HepG2 (cell line): ENCODE results near the gene HDGF. TPM values are rescaled to one million over a fixed set of nuclear protein-coding genes. Genes with fewer than 3 reads are reported as not detected.
A peak's percentile ranks its signal among the peaks of the same experiment; 100 is the strongest.

Experiments used
- CBFB ChIP-seq: sonication (generic); formaldehyde crosslinking; IDR thresholded peaks from 2 replicates; pipeline ENCODE4 v1.4.0; 2020; ENCODE audit warnings: missing genetic modification reagents
- E2F2 ChIP-seq: sonication (generic); formaldehyde crosslinking; IDR thresholded peaks from 2 replicates; pipeline ENCODE4 v1.4.0; 2020; ENCODE audit warnings: missing genetic modification reagents, borderline replicate concordance
- FOXO4 ChIP-seq: sonication (generic); formaldehyde crosslinking; conservative IDR thresholded peaks from 2 replicates; pipeline ENCODE4 v1.8.1; 2023; ENCODE audit warnings: missing genetic modification reagents
- GATAD2A ChIP-seq: IDR thresholded peaks from 2 replicates; pipeline ENCODE4 v1.6.1; 2016
- IRX3 ChIP-seq: sonication (generic); formaldehyde crosslinking; IDR thresholded peaks from 2 replicates; pipeline ENCODE4 v1.8.1; 2023; ENCODE audit warnings: mild to moderate bottlenecking, low read depth, missing genetic modification reagents, borderline replicate concordance
- KDM2A ChIP-seq: sonication (generic); formaldehyde crosslinking; IDR thresholded peaks from 2 replicates; pipeline ENCODE4 v1.4.0; 2020; ENCODE audit warnings: low read depth, missing genetic modification reagents, borderline replicate concordance
- NFRKB ChIP-seq: fragments of 450-650 bp; IDR thresholded peaks from 2 replicates; pipeline ENCODE4 v1.6.1; 2017
- PHF20 ChIP-seq: sonication (generic); formaldehyde crosslinking; IDR thresholded peaks from 2 replicates; pipeline ENCODE4 v1.5.0; 2020; ENCODE audit warnings: mild to moderate bottlenecking, missing genetic modification reagents
- SCMH1 ChIP-seq: sonication (generic); formaldehyde crosslinking; IDR thresholded peaks from 2 replicates; pipeline ENCODE4 v1.9.0; 2021; ENCODE audit warnings: missing genetic modification reagents, mild to moderate bottlenecking, borderline replicate concordance
- STAT5B ChIP-seq: sonication (generic); formaldehyde crosslinking; IDR thresholded peaks from 2 replicates; pipeline ENCODE4 v1.4.0; 2020; ENCODE audit warnings: missing genetic modification reagents
- ZHX2 ChIP-seq, 2 experiments: sonication (generic) in 1 of 2; formaldehyde crosslinking in 1 of 2; IDR thresholded peaks; 2 replicates each; pipeline versions ENCODE4 v1.6.1 to v1.9.0; 2014 to 2022; ENCODE audit warnings: antibody characterized with exemption in 1 of 2, borderline replicate concordance in 1 of 2, inconsistent platforms in 1 of 2, low read depth in 1 of 2, missing genetic modification reagents in 1 of 2
- ZNF329 ChIP-seq: sonication (generic); formaldehyde crosslinking; IDR thresholded peaks from 2 replicates; pipeline ENCODE4 v1.9.0; 2021; ENCODE audit warnings: low read depth, mild to moderate bottlenecking, missing genetic modification reagents
- ZNF460 ChIP-seq: sonication (generic); formaldehyde crosslinking; IDR thresholded peaks from 2 replicates; pipeline ENCODE4 v1.5.1; 2020; ENCODE audit warnings: missing genetic modification reagents, mild to moderate bottlenecking, borderline replicate concordance
- ZNF484 ChIP-seq: sonication (generic); formaldehyde crosslinking; IDR thresholded peaks from 2 replicates; pipeline ENCODE4 v1.5.1; 2020; ENCODE audit warnings: mild to moderate bottlenecking, low read depth, missing genetic modification reagents, borderline replicate concordance
- ZNF780A ChIP-seq: sonication (generic); formaldehyde crosslinking; IDR thresholded peaks from 2 replicates; pipeline ENCODE4 v1.8.0; 2022; ENCODE audit warnings: mild to moderate bottlenecking, missing genetic modification reagents, moderate library complexity
- polyA plus RNA-seq, 8 experiments: library from polyadenylated mRNA; depleted of rRNA in 3 of 8; stranded (reverse) in 7 of 8; unstranded in 1 of 8; fragments of >200 nt; fragmentation: Illumina TruSeq in 4 of 8; extraction: Trizol in 4 of 8; gene quantifications; 2 replicates each; pipeline versions ENCODE4 v1.2.1 to v1.2.3, GENCODE V29; 2011 to 2016; ENCODE audit warnings: low read depth in 4 of 8, missing spikeins in 1 of 8, mixed read lengths in 1 of 8; ENCODE audit not compliant: insufficient read depth in 1 of 8
- total RNA-seq, 5 experiments: library from RNA; depleted of rRNA; stranded (reverse); fragments of >200 nt; fragmentation: Illumina TruSeq; extraction: Trizol; gene quantifications; 2 replicates each; pipeline ENCODE4 v1.2.3, GENCODE V29; 2016; ENCODE audit warnings: low read depth in 1 of 5

HDGF gene
- total and polyA plus RNA-seq, 2 of the 13 experiments (the other 11 are each of a cell fraction or from before 2014, with no cell fraction given) = 156 to 196 TPM

- TF ChIP-seq KDM2A (CRISPR knock-in tag) (peak; percentile 90), ZNF484 (CRISPR knock-in tag) (no peak), ZHX2 (IDR thresholded peaks at IDR 0.05; ENCODE audit: low read depth) (peak; percentile 71; the same call in 1 of the 2 replicates), ZHX2 (CRISPR knock-in tag; IDR thresholded peaks at IDR 0.05; ENCODE audit: borderline replicate concordance) (peak; percentile 49; the same call in 1 of the 2 replicates), STAT5B (CRISPR knock-in tag) (0 out of 2 replicates have a peak, but pooled peaks have one; percentile 29), IRX3 (CRISPR knock-in tag) (no peak), ZNF329 (CRISPR knock-in tag) (no peak; the same call in 1 of the 2 replicates), GATAD2A (CRISPR knock-in tag) (0 out of 2 replicates have a peak, but pooled peaks have one; percentile 23), CBFB (CRISPR knock-in tag) (peak; percentile 38; the same call in 1 of the 2 replicates), ZNF460 (CRISPR knock-in tag) (no peak; the same call in 1 of the 2 replicates), FOXO4 (CRISPR knock-in tag) (0 out of 2 replicates have a peak, but pooled peaks have one; percentile 43), SCMH1 (CRISPR knock-in tag) (no peak), NFRKB (no peak), ZNF780A (no peak), PHF20 (CRISPR knock-in tag) (peak; percentile 89), E2F2 (CRISPR knock-in tag) (peak; percentile 33; the same call in 1 of the 2 replicates)
Observed at GRCh38 chr1:156740741-156741480, 10.6 kb downstream of the HDGF start, which contains the start of gene MRPL24 (continued).
